HG03354 (cell line): ENCODE results near the gene MEIS3.

Source experiments
- ATAC-seq: cut with Tn5 transposase; IDR thresholded peaks from one replicate; pipeline ENCODE4 v1.9.1; 2021; ENCODE audit warnings: mild to moderate bottlenecking; ENCODE audit not compliant: unreplicated experiment, poor library complexity, severe bottlenecking

MEIS3 gene

GRCh38 chr19:47436712-47437401 lies 17.5 kb upstream of the MEIS3 start:
- ATAC-seq = no peak

- no peak for ATAC-seq
Observed at GRCh38 chr19:47435883-47436417, 16.6 kb upstream of the MEIS3 start.

GRCh38 chr19:47435196-47435595 lies 15.9 kb upstream of the MEIS3 start:
- no peak for ATAC-seq

- no peak for ATAC-seq
Observed at GRCh38 chr19:47434088-47434487, 14.8 kb upstream of the MEIS3 start.

- ATAC-seq = no peak
Observed at GRCh38 chr19:47433121-47433520, 13.8 kb upstream of the MEIS3 start.

GRCh38 chr19:47432499-47432898 lies 13.2 kb upstream of the MEIS3 start:
- no peak for ATAC-seq

- ATAC-seq = no peak
Observed at GRCh38 chr19:47432091-47432490, 12.8 kb upstream of the MEIS3 start.

GRCh38 chr19:47430041-47430802 lies 10.9 kb upstream of the MEIS3 start:
- ATAC-seq = no peak

- ATAC-seq = no peak
Observed at GRCh38 chr19:47429140-47429793, 9.9 kb upstream of the MEIS3 start.

GRCh38 chr19:47428177-47428894 lies 9.0 kb upstream of the MEIS3 start:
- ATAC-seq = peak; percentile 71

GRCh38 chr19:47427241-47428176 lies 8.2 kb upstream of the MEIS3 start:
- ATAC-seq = no peak

GRCh38 chr19:47423203-47423882 lies 4.0 kb upstream of the MEIS3 start:
- ATAC-seq = no peak

- ATAC-seq = no peak
Observed at GRCh38 chr19:47422417-47423163, 3.3 kb upstream of the MEIS3 start.

- ATAC-seq = no peak
Observed at GRCh38 chr19:47421844-47422395, 2.6 kb upstream of the MEIS3 start.

GRCh38 chr19:47421244-47421786 lies 2.0 kb upstream of the MEIS3 start:
- ATAC-seq = no peak

GRCh38 chr19:47419789-47420188 lies 462 bp upstream of the MEIS3 start:
- no peak for ATAC-seq

GRCh38 chr19:47418692-47419029 lies 666 bp downstream of the MEIS3 start:
- no peak for ATAC-seq
